K562 (cell line): ENCODE measurements around the gene XIRP1. TPM values are rescaled to one million over a fixed set of nuclear protein-coding genes. Genes with fewer than 3 reads are reported as not detected.

Experiments used
- CC2D1A ChIP-seq: fragments of 450-650 bp; IDR thresholded peaks from 2 replicates; pipeline ENCODE4 v1.6.1; 2017; ENCODE audit warnings: mild to moderate bottlenecking
- HMG20A ChIP-seq: fragments of 450-650 bp; formaldehyde crosslinking; conservative IDR thresholded peaks from 2 replicates; pipeline ENCODE4 v1.4.0; 2020; ENCODE audit warnings: mild to moderate bottlenecking, mixed read lengths
- HNRNPK ChIP-seq: fragments of 200-400 bp; formaldehyde crosslinking; IDR thresholded peaks from one replicate; pipeline ENCODE4 v1.6.1; 2018; ENCODE audit warnings: mild to moderate bottlenecking, low read depth, low read length; ENCODE audit not compliant: poor library complexity, severe bottlenecking
- polyA plus RNA-seq, 8 experiments: library from polyadenylated mRNA; depleted of rRNA in 4 of 8; stranded (reverse) in 5 of 8; unstranded in 3 of 8; fragments of >200 nt; fragmentation: Nextera tagmentation in 2 of 8; fragmentation: Illumina TruSeq in 1 of 8; extraction: Ambion mirVana in 2 of 8; extraction: Trizol in 1 of 8; gene quantifications; 2 replicates each; pipeline versions ENCODE4 v1.2.1 to v1.2.3, GENCODE V29; 2011 to 2014; ENCODE audit warnings: inconsistent platforms in 1 of 8, missing spikeins in 1 of 8
- total RNA-seq, 7 experiments: library from RNA; depleted of rRNA in 6 of 7; stranded (reverse); fragments of >200 nt in 6 of 7; fragmentation: Illumina TruSeq in 2 of 7; extraction: Trizol in 2 of 7; gene quantifications; 2 replicates each; pipeline versions ENCODE4 v1.2.1 to v1.2.3, GENCODE V29; 2011 to 2021; ENCODE audit warnings: low replicate concordance in 1 of 7
- TF ChIP-seq, protein P1 (sequence below): sonication (generic); formaldehyde crosslinking; IDR thresholded peaks from 2 replicates; pipeline ENCODE4 v1.8.0; 2022; ENCODE audit warnings: missing genetic modification reagents, mild to moderate bottlenecking, borderline replicate concordance
- TF ChIP-seq, protein P2 (sequence below), 2 experiments: fragments of 450-650 bp in 1 of 2; sonication (generic) in 1 of 2; formaldehyde crosslinking in 1 of 2; IDR thresholded peaks in 1 of 2; conservative IDR thresholded peaks in 1 of 2; 2 replicates each; pipeline versions ENCODE4 v1.6.1 to v1.8.1; 2016 to 2023; ENCODE audit warnings: mild to moderate bottlenecking in 2 of 2, moderate library complexity in 2 of 2, inconsistent platforms in 1 of 2, missing genetic modification reagents in 1 of 2

Gene XIRP1
- total and polyA plus RNA-seq, 9 of the 15 experiments (the other 6 are each of a cell fraction or from before 2014, with no cell fraction given) = 0.03 to 0.27 (median 0.08) TPM; not detected in 3

GRCh38 chr3:39180546-39181346, 11.6 kb downstream of the XIRP1 start (continued):
- TF ChIP-seq, protein P1, sequence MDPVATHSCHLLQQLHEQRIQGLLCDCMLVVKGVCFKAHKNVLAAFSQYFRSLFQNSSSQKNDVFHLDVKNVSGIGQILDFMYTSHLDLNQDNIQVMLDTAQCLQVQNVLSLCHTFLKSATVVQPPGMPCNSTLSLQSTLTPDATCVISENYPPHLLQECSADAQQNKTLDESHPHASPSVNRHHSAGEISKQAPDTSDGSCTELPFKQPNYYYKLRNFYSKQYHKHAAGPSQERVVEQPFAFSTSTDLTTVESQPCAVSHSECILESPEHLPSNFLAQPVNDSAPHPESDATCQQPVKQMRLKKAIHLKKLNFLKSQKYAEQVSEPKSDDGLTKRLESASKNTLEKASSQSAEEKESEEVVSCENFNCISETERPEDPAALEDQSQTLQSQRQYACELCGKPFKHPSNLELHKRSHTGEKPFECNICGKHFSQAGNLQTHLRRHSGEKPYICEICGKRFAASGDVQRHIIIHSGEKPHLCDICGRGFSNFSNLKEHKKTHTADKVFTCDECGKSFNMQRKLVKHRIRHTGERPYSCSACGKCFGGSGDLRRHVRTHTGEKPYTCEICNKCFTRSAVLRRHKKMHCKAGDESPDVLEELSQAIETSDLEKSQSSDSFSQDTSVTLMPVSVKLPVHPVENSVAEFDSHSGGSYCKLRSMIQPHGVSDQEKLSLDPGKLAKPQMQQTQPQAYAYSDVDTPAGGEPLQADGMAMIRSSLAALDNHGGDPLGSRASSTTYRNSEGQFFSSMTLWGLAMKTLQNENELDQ (CRISPR knock-in tag) = no peak
- TF ChIP-seq, protein P2, sequence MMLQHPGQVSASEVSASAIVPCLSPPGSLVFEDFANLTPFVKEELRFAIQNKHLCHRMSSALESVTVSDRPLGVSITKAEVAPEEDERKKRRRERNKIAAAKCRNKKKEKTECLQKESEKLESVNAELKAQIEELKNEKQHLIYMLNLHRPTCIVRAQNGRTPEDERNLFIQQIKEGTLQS (IDR thresholded peaks at IDR 0.05) = no peak
- TF ChIP-seq, protein P2 (CRISPR knock-in tag; conservative IDR thresholded peaks at IDR 0.05) = no peak
- TF ChIP-seq HNRNPK (no peak), CC2D1A (no peak), HMG20A (no peak)
